Cortex of kidney (tissue), 1 donor: ENCODE data around the gene KCNMA1.

ENCODE experiments used
- DNase-seq: peaks from one replicate; lab custom pipeline; 2025; lab: John Stamatoyannopoulos, UW

The KCNMA1 gene

GRCh38 chr10:77507291-77507880 is 130.2 kb downstream of the KCNMA1 start:
- DNase-seq, result no peak

- DNase-seq, result no peak
Observed at GRCh38 chr10:77506517-77507200, 130.9 kb downstream of the KCNMA1 start.

DNA sequence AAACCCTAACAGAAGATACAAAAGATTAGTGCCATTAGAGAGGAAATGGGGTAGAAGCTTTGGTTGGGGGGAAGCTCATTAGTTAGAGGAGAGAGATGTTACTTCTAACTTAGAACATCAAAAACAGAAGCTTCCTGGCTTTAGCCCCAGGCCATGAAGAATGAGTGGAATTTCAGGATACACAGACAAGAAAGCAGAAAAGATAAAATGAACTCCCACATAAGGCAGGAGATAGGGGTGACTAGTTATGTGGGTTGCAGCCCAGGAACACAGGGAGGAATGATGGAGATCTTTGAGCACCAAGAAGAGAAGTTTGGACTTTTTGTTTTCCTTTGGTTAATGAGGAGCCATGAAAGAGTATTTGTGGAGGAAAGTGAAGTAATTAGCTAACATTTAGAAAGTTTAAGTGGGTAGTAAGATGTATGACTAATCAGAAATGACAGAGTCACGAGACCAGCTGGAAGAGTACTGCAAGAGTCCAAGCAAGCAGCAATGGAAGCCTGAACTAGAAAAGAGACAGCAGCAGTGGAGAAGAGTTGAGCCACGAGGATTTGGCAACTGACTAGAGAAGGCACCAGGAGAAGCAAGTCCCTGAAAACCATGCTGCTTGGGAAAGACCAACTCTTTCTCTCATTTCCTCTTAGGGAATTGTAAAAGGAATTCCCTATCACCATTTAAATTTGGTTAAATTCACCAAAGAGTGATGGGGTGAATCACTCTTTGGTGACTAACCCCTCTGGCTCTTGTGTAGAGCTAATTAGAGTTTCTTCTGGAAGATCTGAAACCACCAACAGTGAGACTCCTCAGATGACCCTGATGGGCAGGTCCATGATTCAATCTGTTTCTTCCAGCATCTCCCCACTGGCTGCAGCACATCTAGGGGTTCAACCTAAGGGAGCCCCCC is 131.9 kb downstream of the KCNMA1 start:
- no peak for DNase-seq

DNA sequence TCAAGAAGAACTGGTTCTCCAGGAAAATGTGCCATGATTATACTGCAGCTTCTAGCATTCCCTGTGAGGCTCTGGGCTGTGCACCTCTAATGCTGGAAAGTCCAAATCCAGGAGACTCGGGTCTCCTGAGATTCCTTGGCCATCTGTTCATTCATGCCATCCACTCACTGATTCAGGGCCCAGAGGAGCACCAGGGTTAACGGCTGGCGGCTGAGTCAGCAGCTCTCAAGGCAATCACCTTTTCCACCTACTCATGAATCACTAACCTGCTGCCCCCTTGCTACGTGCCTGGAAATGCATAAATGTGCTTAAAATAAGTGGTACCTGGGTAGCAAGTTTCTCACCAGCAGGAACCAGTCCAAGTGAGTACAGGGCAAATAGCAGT is 132.7 kb downstream of the KCNMA1 start:
- DNase-seq, result no peak

GRCh38 chr10:77504196-77504872 is 133.3 kb downstream of the KCNMA1 start:
- no peak for DNase-seq

- no peak for DNase-seq
Observed at GRCh38 chr10:77501846-77502261, 135.8 kb downstream of the KCNMA1 start.

GRCh38 chr10:77501152-77501845 is 136.3 kb downstream of the KCNMA1 start:
- DNase-seq, result no peak

- DNase-seq, result no peak
Observed at GRCh38 chr10:77500754-77501151, 136.9 kb downstream of the KCNMA1 start.

- no peak for DNase-seq
Observed at GRCh38 chr10:77498829-77499228, 138.8 kb downstream of the KCNMA1 start.

DNA sequence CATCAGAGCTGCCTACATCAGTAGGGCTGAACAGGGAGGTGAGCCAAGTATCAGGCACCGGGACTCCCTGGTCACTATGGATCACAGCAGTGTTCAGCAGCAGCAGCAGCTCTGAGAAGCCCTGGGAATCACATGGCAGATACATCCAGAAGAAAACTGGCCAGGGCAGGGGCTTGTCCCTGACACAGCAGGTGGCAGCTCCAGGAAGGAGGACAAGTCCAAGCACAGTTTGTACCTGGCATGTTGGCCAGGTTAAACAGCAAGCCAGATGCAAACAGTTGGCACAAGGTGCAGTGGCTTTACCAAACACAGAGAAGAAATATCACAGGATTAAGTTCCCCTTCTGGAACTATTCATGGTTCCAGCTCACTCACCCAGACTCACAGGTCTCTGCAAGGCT is 139.4 kb downstream of the KCNMA1 start:
- DNase-seq, result no peak

DNA sequence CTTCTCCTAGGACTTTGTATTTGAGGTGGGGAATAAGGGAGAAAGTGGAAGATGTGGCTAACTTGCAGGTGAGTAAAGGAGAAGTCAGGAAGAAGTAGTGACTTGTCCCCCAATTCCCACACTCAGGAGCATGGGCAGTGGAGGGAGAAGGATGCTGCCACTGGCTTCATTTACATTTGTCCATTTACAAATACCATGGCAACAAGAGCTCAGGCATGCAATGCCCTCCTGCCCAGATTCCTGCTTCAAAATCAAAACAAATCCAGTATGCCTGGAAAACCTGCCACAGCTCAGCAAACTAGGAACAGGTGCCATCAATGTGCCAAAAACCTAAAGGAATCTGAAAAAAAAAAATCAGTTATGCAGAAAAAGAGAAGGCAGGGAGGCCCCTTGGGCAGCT is 139.9 kb downstream of the KCNMA1 start:
- DNase-seq, result no peak

GRCh38 chr10:77496941-77497420 is 140.6 kb downstream of the KCNMA1 start:
- no peak for DNase-seq

DNA sequence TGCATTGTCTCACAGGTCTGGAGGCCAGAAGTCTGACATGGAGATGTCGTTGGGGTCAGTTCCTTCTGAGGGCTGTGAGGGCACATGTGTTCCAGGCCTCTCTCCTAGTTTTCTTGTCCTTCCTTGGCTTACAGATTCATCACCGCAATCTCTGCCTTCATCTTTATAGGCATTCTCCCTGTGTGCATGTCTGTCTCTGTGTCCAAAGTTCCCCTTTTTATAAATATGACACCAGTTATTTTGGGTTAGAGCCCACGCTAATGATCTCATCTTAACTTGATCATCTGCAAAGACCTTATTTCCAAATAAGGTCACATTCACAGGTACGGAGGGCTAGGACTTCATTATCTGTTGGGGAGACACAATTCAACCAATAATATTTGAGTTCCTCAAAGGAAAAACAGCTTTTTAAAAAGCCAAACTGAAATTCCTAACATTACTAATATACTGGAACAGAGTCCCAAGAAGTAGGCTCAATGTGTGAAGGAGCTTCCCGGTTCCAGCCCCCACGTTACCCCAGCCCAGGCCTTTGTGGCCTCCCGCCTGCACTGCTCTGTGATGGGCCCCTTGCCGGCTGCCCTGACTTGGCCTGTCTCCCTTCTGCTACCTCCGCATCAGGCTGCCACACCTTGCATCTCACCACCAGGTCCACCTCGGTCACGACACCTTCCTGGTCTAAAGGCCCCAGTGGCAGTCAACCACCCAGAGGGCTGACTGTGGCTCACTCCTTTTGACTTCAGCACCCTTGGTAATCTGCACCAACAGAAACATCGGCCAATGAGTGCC is 142.7 kb downstream of the KCNMA1 start:
- DNase-seq, result no peak

- DNase-seq, result no peak
Observed at GRCh38 chr10:77494327-77494726, 143.3 kb downstream of the KCNMA1 start.

DNA sequence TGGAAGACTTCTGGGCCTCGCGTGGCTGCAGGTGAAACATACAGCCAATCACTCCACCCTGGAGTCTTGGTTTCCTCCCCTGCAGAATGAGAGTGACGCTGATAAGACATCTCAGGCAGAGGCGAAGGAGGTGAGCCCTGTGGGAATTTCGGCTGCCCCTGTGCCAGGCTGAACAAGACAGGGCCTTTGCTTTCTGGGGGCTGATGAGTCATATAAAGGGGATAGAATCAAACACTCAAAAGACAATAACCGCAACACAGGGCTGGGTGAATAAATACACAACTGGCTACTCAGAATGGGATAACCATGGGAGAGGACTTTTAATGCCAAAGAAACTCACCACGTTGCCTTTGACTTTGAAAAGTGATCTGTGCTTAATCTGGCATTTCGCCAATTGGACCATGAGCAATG is 143.8 kb downstream of the KCNMA1 start:
- DNase-seq, result no peak

DNA sequence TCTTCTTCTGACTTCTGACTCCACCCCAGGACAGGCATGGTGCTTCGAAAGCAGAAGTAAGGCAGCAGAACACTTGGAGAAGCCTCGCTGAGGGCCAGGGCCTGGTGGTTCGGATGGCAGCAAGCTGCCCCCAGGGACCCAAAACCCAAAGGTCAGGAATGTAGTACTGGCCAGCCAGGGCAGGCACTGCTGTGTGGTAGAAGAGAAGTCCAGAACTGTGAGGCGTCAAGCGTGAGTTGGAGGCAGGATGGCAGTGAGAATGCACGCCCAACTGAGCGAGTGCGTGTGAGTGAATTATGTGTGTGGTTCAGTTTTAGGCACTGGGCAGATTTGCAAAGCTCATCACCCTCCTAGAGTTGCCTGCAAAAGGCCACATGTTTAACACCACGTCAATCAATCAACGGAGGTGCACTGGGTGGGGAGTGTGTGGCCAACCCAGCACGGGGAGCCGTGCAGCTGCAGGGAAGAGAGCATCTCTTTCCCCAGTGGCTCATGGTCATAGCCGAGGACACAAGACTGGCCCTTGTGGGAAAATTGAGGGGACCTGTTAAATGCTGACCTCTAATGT is 144.3 kb downstream of the KCNMA1 start:
- no peak for DNase-seq

DNA sequence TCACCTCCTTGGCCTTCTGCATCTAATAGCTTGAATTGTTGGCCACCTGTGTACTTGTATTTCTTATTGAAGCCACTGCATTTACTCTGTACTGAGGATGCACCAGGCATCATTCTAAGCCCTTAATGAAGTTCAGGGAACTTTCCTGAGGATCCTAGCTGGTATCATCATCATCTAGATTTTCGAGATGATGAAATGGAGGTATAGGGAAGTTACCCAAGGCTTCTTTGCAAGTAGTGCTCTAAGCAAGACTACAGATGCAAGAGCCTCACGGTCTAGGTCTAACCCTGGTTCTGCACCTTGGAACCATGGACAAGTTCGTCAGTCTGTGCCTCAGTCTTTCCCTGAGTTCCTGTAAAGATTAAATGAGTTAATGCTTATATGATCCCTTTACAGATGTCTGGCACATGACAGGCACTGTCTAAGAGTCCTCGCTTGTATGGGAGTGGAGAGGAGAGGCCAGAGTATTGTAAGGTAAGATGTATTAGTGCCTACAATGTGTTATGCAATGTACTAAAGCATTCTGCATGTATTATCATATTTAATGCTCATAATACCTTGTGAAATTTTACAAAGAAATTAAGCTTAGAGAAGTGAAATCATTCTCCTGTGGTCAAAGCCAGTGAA is 145.1 kb downstream of the KCNMA1 start:
- DNase-seq, result no peak

- DNase-seq, result no peak
Observed at GRCh38 chr10:77490534-77491314, 146.9 kb downstream of the KCNMA1 start.

DNA sequence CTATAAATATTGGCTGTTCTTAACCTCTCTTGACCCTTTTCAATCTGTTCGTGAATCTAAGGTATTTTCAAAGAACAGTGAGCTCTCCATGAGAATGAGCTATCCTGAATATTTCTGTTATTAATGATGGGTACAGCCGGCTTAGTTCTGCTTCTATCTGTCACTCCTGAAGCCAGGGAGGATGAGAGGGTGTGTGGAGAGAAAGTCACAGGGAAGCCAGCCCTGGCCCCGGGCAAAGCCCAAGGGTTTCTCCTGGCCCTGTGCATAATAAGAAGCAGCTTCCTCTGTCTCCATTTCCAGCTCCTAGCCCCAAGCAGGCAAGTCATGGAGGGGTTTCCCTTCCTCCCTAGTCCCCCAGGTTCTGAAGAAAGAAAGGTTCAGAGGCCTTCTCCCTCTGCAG is 151.1 kb downstream of the KCNMA1 start:
- DNase-seq, result no peak
